ENCODE data around the gene TRAT1.

DNA sequence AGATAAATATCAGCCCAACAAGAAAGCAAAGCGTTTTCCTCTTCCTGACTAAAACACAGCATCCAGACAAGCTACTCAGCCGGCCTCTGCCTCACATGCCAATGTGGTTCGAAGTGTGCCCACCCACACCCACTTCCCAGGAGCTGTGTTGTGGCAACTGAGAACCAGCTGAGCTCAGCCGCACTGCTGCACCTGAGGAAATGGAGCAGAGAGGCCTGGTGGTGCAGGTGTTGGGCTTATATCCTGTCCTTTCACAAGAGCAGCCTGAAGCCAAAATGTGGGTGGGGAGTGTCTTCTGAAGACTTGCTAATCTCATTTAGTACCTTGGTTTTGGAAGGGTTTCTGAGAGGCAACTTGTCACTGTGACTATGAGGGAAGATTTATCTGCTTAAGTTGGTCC lies 42.4 kb upstream of the TRAT1 start:
- TF ChIP-seq, protein P1, sequence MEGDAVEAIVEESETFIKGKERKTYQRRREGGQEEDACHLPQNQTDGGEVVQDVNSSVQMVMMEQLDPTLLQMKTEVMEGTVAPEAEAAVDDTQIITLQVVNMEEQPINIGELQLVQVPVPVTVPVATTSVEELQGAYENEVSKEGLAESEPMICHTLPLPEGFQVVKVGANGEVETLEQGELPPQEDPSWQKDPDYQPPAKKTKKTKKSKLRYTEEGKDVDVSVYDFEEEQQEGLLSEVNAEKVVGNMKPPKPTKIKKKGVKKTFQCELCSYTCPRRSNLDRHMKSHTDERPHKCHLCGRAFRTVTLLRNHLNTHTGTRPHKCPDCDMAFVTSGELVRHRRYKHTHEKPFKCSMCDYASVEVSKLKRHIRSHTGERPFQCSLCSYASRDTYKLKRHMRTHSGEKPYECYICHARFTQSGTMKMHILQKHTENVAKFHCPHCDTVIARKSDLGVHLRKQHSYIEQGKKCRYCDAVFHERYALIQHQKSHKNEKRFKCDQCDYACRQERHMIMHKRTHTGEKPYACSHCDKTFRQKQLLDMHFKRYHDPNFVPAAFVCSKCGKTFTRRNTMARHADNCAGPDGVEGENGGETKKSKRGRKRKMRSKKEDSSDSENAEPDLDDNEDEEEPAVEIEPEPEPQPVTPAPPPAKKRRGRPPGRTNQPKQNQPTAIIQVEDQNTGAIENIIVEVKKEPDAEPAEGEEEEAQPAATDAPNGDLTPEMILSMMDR (IDR thresholded peaks at IDR 0.05; ENCODE audit: poor library complexity) = no peak
- no peak for TF ChIP-seq EZH2phosphoT487 (IDR thresholded peaks at IDR 0.05; ENCODE audit: low read depth, severe bottlenecking, unreplicated experiment)
- no peak for TF ChIP-seq EZH2 (IDR thresholded peaks at IDR 0.05; ENCODE audit: borderline replicate concordance)
